Kidney tubule cell (primary cell): Measurements from ENCODE around the gene ATAD3B.
"Not testable (repeated sequence)": the region's sequence is repeated elsewhere in the genome, so short reads cannot be mapped to it uniquely, and the experiment has no call there.

ENCODE experiments used
- DNase-seq: peaks from one replicate; pipeline ENCODE4 v3.0.0-alpha.2; 2018; ENCODE audit warnings: low spot score

The ATAD3B gene

GRCh38 chr1:1511533-1512285 is 40.1 kb downstream of the ATAD3B start, which contains the start of gene ATAD3A:
TSS of gene ATAD3A (plus strand) at chr1:1512162. CDS start at chr1:1512269, 107 bp downstream.
- peak; percentile 97 for DNase-seq

GRCh38 chr1:1512425-1512824 is 40.9 kb downstream of the ATAD3B start:
- not testable (repeated sequence) for DNase-seq

DNA sequence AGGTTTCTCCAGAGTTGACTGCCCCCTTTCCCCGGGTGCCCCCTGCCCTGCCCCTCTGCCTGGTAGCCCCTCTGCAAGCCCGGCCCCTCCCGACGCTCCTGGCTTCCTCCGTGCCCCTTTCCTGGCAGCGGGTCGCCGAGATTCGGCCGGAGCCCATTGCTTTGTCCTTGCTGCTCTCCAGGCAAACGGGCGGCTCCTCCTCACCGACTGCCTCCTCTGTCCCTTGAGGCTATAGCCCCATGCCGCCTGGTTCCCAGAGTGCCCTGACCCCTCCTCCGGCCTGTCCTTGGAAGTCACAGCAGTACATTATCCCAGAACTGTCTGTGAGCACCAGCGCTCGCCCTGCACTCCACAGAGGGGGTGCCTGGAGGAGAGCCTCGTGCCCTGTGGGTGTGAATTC is 42.1 kb downstream of the ATAD3B start:
- DNase-seq: not testable (repeated sequence)

- DNase-seq: not testable (repeated sequence)
These were observed 42.8 kb downstream of the ATAD3B start for GRCh38 chr1:1514376-1514775.

GRCh38 chr1:1516923-1517322 is 45.4 kb downstream of the ATAD3B start:
- DNase-seq: not testable (repeated sequence)

DNA sequence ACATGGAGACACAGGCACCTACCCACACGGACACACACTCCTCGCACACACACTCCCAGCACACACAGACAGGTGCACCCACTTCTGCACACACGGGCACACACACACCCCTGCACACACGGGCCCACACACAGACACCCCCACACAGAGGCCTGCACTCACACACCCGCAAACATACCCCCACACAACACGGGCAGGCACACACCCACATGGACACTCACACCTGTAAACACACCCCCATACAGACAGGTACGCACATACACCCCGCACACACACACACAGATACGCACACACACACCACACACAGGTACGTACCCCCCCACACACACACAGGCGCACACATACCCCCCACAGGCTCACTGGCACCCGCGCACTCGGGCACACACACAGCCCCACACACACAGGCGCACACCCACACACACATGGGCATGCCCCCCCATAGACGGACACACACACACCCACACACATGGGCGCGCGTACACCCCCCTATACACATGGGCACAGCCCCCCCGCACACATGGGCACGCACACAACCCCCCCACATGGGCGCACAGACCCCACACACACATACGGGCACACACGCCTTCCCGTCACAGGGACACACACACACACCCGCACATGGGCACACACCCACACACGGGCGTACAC is 46.5 kb downstream of the ATAD3B start:
- no peak for DNase-seq

DNA sequence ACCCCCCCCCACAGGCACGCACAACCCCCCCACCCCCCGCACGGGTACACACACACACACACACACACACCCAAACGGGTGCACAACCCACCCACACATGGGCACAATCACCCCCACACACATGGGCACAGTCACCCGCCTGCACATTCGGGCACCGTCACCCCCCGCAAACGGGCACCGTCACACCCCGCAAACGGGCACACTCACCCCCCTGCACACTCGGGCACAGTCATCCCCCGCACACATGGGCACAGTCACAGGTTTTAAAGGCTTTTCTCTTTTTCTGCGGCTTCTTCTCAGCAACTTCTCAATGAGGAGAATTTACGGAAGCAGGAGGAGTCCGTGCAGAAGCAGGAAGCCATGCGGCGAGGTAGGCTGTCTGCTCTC is 47.0 kb downstream of the ATAD3B start:
- not testable (repeated sequence) for DNase-seq

DNA sequence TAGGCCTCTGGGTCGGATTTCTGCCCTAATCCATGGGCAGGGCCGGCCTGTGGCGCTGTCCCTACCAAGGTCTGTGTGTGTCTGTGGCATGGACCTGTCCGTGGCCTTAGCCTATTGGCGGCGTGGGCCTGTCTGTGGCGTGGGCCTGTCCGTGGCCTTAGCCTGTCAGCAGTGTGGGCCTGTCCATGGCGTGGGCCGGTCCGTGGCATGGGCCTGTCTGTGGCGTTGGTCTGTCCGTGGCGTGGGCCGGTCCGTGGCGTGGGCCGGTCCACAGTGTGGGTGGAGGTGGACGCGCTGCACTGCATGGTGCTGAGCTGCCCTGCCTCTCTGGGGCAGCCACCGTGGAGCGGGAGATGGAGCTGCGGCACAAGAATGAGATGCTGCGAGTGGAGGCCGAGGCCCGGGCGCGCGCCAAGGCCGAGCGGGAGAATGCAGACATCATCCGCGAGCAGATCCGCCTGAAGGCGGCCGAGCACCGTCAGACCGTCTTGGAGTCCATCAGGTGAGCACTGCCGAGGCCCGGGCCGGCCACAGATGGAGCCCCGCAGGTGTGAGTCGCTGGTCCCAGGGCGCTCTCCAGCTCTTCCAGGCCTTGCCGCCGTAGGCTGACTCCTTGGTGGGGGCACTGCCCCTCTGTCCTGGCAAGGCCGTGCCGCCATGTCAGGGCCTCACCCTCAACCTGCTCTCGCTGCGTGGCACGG is 48.4 kb downstream of the ATAD3B start:
- not testable (repeated sequence) for DNase-seq

GRCh38 chr1:1521331-1521730 is 49.8 kb downstream of the ATAD3B start:
- no peak for DNase-seq

DNA sequence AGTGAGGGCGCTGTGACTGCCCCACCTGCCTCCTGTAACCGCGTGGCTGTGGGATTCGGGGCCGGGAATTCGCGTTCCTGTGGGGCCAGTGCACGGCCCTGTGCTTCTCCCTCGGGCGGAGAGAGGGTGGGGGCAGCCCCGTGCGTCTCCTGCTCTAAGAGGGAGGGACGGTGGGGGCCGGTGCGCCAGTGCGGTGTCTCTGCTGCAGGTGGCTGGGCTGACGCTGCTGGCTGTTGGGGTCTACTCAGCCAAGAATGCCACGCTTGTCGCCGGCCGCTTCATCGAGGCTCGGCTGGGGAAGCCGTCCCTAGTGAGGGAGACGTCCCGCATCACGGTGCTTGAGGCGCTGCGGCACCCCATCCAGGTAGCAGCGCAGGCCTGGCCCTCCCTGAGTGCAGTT is 51.0 kb downstream of the ATAD3B start:
- not testable (repeated sequence) for DNase-seq

DNA sequence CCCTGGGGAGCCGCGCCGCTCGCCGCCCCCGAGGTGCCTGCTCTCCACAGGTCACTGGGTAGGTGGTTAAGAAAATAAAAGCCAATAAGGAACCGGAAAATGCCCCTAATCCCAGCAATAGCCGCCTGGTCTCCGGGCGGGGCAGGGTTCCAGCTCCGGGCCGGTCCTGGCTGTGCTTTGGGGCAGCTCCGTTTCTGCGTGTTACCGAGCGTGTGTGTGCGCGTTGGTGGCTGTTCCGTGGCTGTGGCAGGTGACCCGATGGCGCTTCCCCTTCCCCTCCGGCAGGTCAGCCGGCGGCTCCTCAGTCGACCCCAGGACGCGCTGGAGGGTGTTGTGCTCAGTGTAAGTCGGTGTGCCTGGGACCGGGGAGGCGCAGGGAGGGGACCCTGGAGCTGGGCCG is 51.7 kb downstream of the ATAD3B start:
- not testable (repeated sequence) for DNase-seq

- DNase-seq: not testable (repeated sequence)
These were observed 52.1 kb downstream of the ATAD3B start for GRCh38 chr1:1523651-1524050.

DNA sequence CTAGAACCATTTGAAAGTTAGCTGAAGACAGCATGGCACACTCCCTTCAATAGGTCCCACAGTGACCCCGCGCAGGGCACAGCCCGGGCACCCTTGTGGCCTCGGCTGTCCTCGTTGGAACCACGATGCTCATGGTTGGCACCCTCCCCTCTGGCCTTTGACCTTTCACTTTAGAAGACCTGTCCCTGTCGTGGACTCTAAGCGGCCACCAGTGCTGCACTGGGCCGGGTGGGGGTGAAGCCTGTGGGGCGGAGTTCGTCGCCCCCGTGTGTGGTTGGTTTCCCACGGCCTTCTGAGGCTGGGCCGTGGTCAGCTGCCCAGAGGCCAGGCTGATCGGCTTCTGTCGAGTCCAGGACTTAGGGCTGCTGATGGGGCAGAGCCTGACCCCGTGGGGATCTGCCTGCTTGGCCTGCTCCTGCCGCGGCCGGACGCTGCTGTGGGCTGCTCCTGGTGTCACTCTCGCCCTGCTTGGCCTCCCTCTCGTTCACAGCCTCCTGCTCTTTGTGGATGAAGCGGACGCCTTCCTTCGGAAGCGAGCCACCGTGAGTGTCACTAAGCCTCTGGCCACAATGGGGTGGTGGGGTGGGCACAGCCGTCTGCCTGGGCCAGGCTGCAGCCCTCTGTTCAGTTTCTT is 53.3 kb downstream of the ATAD3B start:
- DNase-seq: not testable (repeated sequence)

DNA sequence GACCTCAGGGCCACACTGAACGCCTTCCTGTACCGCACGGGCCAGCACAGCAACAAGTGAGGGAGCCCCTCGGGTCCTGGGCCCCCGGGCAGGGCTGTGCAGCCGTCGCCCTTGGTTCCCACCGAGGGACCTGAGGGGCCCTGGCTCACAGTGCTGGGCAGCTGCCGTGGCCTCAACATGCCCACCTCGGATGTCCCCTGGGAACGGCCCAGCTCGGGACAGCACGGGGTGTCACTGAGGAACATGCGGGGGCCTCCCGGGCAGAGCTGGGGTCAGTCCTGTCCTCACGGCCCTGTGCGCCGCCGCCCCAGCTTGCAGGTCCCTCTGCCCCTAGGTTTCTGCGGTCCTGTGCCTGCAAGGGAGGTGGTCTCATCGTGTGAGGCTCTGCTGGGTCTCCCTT is 54.9 kb downstream of the ATAD3B start:
- not testable (repeated sequence) for DNase-seq

DNA sequence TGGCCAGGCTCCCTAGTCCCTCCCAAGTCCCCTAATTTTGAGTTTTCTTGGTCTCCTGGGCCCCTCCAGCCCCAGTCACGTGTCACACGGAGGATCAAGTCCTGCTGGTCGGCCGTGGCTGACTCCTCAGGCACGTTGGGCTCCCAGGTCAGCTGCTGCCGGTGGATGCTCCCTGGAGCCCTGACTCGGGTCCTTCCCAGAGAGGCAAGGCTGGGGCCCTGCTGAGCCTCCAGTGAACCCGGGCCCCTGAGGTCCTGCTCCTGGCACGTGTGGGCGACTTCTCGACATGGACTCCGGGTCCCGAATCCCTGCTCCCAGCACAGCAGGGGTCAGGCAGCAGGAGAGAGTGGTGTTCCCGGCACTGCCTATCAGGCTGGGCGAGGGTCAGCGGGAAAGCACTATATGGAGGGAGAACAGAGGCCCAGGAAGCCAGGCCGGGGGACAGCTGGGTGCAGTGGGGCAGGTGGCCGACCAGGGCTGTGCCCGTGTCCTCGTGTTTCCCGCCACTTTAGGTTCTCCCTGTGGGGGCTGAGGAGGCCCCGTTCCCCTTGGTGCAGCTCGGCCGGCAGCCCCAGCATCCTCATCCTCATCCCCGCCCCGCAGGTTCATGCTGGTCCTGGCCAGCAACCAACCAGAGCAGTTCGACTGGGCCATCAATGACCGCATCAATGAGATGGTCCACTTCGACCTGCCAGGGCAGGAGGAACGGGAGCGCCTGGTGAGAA is 55.7 kb downstream of the ATAD3B start:
- no peak for DNase-seq

- no peak for DNase-seq
These were observed 57.0 kb downstream of the ATAD3B start for GRCh38 chr1:1528301-1529267.

GRCh38 chr1:1529321-1529720 is 57.8 kb downstream of the ATAD3B start:
- no peak for DNase-seq

- no peak for DNase-seq
These were observed 58.4 kb downstream of the ATAD3B start for GRCh38 chr1:1529936-1530335.

GRCh38 chr1:1531947-1532346 is 60.4 kb downstream of the ATAD3B start:
- DNase-seq: no peak

- DNase-seq: not testable (repeated sequence)
These were observed 61.8 kb downstream of the ATAD3B start for GRCh38 chr1:1533176-1533893.
